NCI-H1694 (cell line): ENCODE data around the gene HNRNPA1L2.
"Not testable (repeated sequence)": the region's sequence is repeated elsewhere in the genome, so short reads cannot be mapped to it uniquely, and the experiment has no call there.

Experiments used
- DNase-seq: peaks from one replicate; lab custom pipeline; 2025; lab: John Stamatoyannopoulos, UW

The HNRNPA1L2 gene

DNA sequence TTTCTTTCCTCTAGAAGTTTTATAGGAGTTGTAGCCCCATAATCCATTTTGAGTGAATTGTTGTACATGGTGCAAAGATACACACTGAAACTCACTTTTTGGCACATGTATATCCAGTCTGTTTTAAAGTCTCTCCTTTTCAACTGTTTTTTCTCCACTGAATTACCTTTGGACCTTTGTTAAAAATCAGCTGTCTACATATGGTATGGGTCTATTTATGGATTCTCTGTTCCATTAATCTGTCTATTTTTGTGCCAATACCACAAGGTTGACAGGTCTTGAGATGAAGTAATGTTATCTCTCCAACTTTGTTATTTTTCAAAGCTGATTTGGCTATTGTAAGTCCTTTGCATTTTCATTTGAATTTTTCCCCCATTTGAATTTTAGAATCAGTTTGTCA is 4.7 kb downstream of the HNRNPA1L2 start:
- no peak for DNase-seq

DNA sequence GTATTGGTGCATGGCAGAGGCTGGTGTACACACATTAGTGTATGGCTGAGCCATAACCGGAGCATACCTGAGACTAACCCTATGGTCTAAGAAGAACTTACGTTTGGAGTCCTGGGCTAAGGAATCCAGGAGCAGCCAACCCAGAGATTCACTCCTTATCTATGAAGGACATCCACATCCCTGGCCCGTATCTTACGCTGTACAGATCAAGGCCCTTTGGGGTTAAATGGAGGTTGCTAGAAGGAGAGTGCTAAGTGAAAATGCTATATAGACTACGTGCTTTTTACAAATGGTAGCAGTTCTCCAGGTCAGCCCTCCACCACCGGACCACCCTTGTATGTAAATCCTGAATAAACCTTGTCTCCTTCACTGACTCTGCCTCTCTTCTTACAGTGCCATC is 8.5 kb downstream of the HNRNPA1L2 start:
- DNase-seq, result no peak

DNA sequence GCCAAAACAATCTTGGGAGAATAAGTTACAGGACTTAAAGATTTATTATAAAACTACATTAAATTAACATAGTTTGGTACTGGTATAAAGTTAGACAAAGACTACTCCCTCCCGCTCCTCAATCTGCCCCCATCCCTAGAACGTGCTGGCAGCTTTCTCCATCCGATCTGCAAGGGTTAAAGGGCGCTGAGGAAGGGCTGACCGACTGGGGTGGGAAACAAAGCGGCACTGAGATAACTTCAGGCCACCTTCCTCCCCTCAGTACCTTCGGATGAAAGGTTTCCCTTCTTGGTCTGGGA is 9.6 kb downstream of the HNRNPA1L2 start:
- DNase-seq, result no peak

DNA sequence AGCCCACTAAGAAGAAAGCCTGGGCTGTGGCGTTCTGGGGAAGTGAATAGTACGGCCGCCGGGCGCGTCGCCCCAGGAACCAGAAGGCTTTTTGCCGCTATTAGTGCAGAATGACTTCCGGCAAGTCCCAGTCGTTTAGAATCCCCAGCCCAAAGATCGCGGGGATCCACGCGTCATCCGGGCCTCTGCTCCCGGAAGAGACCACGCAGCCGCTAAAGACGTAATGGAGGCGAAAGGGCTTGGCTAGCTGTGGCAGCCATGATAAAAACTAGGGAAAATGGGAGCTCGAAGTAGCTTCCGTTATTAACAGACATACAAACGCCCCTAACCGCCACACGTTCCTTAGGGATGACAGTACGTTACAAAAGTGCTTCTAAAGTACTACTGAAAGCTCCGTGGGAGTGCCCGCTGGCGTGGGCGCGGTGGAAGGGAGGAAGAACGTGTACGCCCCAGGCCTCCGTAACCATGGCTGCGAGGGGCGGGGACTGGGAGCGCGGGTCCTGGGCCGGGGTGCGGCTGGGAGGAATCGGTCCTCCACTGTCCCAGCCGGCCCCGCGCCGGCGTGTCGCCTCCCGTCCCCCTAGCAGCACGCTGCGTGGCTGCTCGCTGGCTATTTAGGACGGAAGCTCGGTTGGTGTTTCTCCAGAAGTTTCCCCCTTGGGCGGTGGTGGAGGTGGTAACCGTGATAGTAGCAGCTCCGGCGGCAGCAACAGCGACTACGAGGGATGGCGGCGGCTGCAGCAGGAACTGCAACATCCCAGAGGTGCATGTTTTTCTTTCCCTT is 10.2 kb downstream of the HNRNPA1L2 start, which contains the start of gene SUGT1:
TSS of gene SUGT1 (plus strand) at position 641 of the 784 bp plus-strand sequence. CDS start at position 726, 85 bp downstream.
- DNase-seq, result peak; percentile 93

DNA sequence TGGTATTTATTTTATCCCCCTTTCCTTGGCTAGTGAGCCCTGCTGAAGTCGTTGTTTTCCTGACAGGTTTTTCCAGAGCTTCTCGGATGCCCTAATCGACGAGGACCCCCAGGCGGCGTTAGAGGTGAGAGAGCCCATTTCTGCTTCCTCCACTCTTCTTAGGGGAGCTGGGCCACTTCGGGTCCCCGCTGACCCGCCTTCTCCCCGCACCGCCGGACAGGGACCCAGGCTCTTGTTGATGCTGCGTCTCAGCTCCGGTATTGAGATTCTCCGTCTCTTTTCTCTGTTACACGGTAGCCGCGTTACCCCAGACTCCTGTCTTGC is 10.7 kb downstream of the HNRNPA1L2 start:
- no peak for DNase-seq

DNA sequence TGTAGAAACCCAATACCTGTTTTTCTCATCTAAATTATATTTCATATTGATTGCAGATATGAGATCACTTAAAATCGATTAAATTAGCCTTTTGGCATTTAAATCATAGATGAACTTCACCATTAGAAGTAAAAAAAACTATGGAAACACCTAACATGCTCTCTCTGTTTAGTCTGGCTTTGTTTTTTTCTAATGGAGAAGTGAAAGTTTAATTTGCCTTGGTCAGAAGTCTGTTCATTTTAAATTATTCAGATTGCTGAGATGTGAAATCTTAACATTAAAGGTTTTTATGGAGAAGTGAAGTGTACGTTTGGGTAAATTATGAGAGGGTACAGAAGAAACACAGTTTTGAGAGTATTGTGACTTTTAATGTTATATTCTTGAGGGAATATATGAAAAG is 17.1 kb downstream of the HNRNPA1L2 start:
- DNase-seq, result no peak

DNA sequence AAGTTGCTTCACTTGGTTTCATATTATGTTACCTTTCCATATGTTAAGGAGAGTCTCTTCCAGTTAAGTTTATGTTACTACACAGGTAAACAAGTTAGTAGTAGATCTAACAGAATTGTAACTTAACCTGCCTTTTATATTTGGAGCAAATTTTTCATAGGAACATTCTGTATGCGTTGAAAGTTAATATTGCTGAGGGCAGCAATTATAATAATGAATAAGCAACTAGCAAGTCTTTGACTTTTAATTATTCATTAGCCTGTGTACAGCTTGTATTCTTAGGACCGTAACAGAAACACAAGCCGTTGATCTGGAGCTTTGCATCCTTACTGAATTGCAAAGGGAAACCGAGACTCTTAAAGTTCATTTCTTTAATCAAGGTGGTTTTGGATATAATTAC is 22.0 kb downstream of the HNRNPA1L2 start:
- DNase-seq, result no peak

DNA sequence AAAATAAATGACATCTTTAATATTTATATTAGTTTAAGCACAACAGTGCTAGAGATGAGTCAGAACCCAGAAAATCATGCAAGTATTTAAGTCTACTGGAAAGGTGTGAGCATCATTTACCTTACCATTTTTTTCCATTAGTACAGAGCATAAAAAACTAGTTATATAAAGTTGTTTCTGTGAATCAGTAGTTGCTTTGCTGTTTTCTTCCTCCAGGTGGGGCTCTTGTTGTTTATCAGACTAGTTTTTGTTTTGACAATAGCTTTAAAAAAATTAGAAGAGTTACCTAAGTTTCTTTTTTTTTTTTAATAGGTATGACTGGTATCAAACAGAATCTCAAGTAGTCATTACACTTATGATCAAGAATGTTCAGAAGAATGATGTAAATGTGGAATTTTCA is 23.1 kb downstream of the HNRNPA1L2 start:
- DNase-seq, result peak; percentile 41

DNA sequence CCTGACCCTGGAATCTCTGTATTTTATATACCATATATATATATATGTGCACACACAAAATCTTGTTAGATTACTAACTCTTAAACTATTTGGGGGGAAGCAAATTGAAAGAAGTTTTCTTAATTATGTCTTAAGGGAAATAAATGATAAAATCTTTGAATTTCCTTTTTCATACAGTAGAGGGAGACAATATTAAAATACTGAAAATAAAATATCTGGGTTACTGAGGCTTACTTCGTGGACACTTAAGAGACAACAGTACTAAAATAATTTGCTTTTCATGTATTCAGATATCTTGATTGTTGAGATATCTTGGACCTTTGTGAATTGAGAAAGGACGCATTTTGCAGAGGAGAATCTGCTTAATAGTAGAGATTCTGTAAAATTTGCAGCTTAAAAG is 27.4 kb downstream of the HNRNPA1L2 start:
- no peak for DNase-seq

DNA sequence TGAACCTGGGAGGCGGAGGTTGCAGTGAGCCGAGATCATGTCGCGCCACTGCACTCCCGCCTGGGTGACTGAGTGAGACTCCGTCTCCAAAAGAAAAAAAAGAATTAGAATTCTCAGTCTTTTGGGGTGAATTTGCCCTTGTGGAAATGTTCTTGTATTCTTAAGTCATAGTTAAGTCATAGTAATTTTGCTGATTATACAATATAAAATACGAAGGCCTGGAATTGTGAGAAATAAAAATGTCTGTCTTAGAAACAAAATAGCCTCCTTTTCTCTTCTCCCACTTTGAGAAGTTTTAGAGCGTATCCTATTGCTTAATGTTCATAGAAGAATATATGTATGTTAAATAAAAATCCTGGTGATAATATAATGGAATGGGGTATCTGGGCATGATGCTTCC is 28.5 kb downstream of the HNRNPA1L2 start:
- no peak for DNase-seq

DNA sequence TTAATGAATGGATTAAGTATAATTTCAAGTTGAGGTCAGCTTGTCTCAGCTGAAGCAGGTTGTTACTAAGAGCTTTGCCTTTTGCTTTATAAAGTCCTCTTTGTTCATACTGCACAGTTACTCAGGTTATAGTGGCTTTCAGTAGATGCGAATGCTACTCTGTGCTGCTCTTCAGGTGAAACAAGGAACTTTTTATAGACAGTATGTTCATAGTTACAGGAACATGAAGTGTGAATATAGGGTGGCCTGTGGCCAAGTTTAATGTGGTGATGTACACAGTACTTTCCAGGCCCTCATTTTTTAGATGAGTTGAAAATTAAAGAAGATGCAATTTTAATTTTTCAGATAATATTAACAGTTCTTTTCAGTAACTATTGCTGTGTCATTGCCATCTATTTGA is 31.2 kb downstream of the HNRNPA1L2 start:
- DNase-seq, result no peak

DNA sequence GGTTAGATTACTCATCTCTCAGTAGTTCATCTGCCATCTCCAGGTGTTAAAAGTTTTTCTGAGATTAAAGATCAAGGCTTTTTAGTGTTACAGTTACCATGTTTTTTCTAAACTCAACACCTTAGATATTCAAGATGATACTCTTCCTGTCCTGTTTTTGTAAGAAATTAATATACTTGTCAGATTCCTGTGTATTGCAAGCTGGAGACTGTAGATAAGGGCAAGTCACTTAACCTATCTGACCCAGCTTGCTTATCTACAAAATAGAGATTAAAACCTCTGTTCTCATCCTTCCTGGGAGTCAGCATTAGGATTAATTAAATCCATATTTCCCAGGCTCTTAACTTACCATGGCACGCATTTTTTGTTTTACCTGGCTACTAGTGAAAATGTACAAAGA is 35.6 kb downstream of the HNRNPA1L2 start:
- DNase-seq, result no peak

DNA sequence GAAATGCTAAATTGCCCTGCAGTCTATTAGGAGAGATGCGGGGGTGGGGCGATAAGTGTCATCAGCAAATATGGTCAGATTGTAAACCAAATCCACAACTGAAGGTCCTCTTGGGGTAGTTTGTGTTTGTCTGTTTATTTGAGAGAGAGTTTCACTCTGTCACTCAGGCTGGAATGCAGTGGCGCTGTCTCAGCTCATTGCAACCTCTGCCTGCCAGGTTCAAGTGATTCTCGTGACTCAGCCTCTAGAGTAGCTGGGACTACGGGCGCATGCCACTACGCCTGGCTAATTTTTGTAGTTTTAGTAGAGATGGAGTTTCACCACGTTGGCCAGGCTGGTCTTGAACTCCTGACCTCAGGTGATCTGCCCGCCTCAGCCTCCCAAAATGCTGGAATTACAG is 43.6 kb downstream of the HNRNPA1L2 start:
- not testable (repeated sequence) for DNase-seq

DNA sequence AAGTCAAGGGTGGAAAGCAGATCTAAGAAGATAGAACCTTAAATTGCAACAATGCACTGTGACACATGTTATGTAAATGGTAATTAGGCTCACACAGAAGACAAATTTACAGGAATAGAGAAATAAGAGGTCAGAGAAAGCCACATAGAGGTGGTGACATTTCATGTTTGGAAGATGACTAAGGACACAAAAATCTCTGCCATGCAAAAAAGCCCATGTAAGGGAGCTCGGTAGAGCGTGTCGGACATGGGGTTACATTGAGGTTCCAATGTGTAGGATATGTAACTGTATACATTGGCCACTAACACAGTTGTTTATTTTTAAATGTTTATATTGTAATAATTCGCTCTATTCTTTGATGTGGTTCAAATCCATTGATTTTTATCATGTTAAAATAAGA is 44.1 kb downstream of the HNRNPA1L2 start:
- DNase-seq, result no peak
